CD4-positive, alpha-beta memory T cell (primary cell): ENCODE results near the gene ZNF776. TPM values are rescaled to one million over a fixed set of nuclear protein-coding genes. Genes with fewer than 3 reads are reported as not detected.

Experiments used
- CTCF ChIA-PET: fragments of 350-600 bp; sonication (Branson Sonifier 250); formaldehyde crosslinking; loops from one replicate; lab custom pipeline; 2021; ENCODE audit warnings: inconsistent platforms; ENCODE audit not compliant: partially characterized antibody; lab: Charles Lee
- POLR2A ChIA-PET: fragments of 350-600 bp; sonication (Branson Sonifier 250); formaldehyde crosslinking; loops from one replicate; lab custom pipeline; 2021; ENCODE audit not compliant: partially characterized antibody; lab: Charles Lee
- DNase-seq, 5 donors: peaks; one replicate each; pipeline versions ENCODE4 v3.0.0 to v3.0.0-alpha.2; 2020 to 2022; ENCODE audit warnings: mixed read lengths in 1 of 5
- H3K27ac ChIP-seq: one replicate; pipeline ENCODE4 v1.7.0; 2013; ENCODE audit warnings: low read depth, low read length
- H3K27me3 ChIP-seq: 2 replicates; pipeline ENCODE4 v1.7.0; 2013; ENCODE audit warnings: mild to moderate bottlenecking, low read length, moderate library complexity; ENCODE audit not compliant: insufficient read depth
- H3K36me3 ChIP-seq: 2 replicates; pipeline ENCODE4 v1.7.0; 2013; ENCODE audit warnings: mild to moderate bottlenecking, low read length, moderate library complexity; ENCODE audit not compliant: insufficient read depth
- H3K4me1 ChIP-seq: 2 replicates; pipeline ENCODE4 v1.7.0; 2013; ENCODE audit warnings: mild to moderate bottlenecking, low read length, moderate library complexity; ENCODE audit not compliant: insufficient read depth
- H3K4me3 ChIP-seq, 2 donors: one replicate each; pipeline ENCODE4 v1.7.0; 2013; ENCODE audit warnings: low read length in 2 of 2, mild to moderate bottlenecking in 1 of 2
- H3K9me3 ChIP-seq, 2 donors: one replicate each; pipeline ENCODE4 v1.7.0; 2013; ENCODE audit warnings: low read length in 2 of 2, control low read depth in 1 of 2; ENCODE audit not compliant: control insufficient read depth in 1 of 2
- H3K27ac Mint-ChIP-seq, 7 donors: one replicate each; pipeline ENCODE4 v1.8.0; 2020 to 2021; ENCODE audit warnings: mixed read lengths in 7 of 7, mild to moderate bottlenecking in 6 of 7, inconsistent platforms in 3 of 7, moderate library complexity in 3 of 7
- H3K27me3 Mint-ChIP-seq, 2 donors: one replicate each; pipeline ENCODE4 v1.8.0; 2020 to 2021; ENCODE audit warnings: mixed read lengths in 2 of 2
- H3K36me3 Mint-ChIP-seq, 2 donors: one replicate each; pipeline ENCODE4 v1.8.0; 2020 to 2021; ENCODE audit warnings: mixed read lengths in 2 of 2, inconsistent platforms in 1 of 2, mild to moderate bottlenecking in 1 of 2
- H3K4me1 Mint-ChIP-seq, 4 donors: one replicate each; pipeline ENCODE4 v1.8.0; 2020 to 2021; ENCODE audit warnings: mixed read lengths in 4 of 4, mild to moderate bottlenecking in 1 of 4
- H3K4me3 Mint-ChIP-seq, 8 donors: one replicate each; pipeline ENCODE4 v1.8.0; 2020 to 2021; ENCODE audit warnings: mixed read lengths in 8 of 8, mild to moderate bottlenecking in 7 of 8, moderate library complexity in 6 of 8, inconsistent platforms in 3 of 8
- H3K9me3 Mint-ChIP-seq, 8 donors: one replicate each; pipeline ENCODE4 v1.8.0; 2020 to 2021; ENCODE audit warnings: mixed read lengths in 8 of 8, mild to moderate bottlenecking in 5 of 8, inconsistent platforms in 3 of 8, moderate library complexity in 1 of 8
- intact Hi-C: fragments of 100-400 bp; cut with micrococcal nuclease; formaldehyde crosslinking; loops from one replicate; pipeline ENCODE4 v1.15.1; 2023
- polyA plus RNA-seq, 2 donors: library from polyadenylated mRNA; unstranded; fragments of 300-500 nt; fragmentation: Illumina TruSeq; gene quantifications; one replicate each; pipeline ENCODE4 v1.2.3, GENCODE V29; 2021
- total RNA-seq, 2 experiments: library from RNA; stranded (reverse); gene quantifications; one replicate each; pipeline ENCODE4 v1.2.3, GENCODE V29; 2021

ZNF776 gene
- total and polyA plus RNA-seq, 4 experiments from 2014 or later = 3.3 to 40.9 (median 22.3) TPM

DNA sequence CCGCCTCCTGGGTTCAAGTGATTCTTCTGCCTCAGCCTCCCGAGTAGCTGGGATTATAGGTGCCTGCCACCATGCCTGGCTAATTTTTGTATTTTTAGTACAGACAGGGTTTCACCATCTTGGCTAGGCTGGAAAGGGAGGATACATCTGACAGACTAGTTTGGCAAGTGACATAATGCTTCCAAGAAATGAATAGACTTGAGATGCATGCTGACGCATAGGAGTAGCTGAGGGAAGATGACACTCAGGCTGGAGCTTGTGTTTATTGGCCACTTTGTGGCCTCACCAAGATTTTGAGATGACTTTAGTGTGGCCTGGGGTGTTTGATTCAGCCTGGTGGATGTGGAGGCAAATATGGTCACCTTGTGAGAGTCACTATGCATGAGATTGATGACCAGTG lies 26.9 kb downstream of the ZNF776 start:
- peaks cover 6 to 79% (median 67%) of the 10 kb centered on the region in 8 donors for H3K9me3 Mint-ChIP-seq
- H3K27ac ChIP-seq = no peak overlapping the region
- H3K9me3 ChIP-seq = peaks cover 0 to 28% of the 10 kb centered on the region in 2 donors
- H3K4me1 Mint-ChIP-seq = peaks cover 23 to 49% (median 40%) of the 10 kb centered on the region in 4 donors
- peak overlapping the region in 4 of 8 donors; percentile 17 to 66 (median 50) for H3K4me3 Mint-ChIP-seq
- H3K36me3 Mint-ChIP-seq = peaks cover 73 to 79% of the 10 kb centered on the region in 2 donors
- H3K27me3 ChIP-seq = no peaks in the 10 kb centered on the region
- H3K4me3 ChIP-seq = no peak overlapping the region
- ChIA-PET POLR2A (no interaction called here), CTCF (no interaction called here)
- intact Hi-C loops = no loop called here
- peaks cover 20% of the 10 kb centered on the region for H3K4me1 ChIP-seq
- H3K27ac Mint-ChIP-seq = peak overlapping the region in 4 of 7 donors; percentile 13 to 71 (median 66)
- H3K27me3 Mint-ChIP-seq = no peaks in the 10 kb centered on the region
- DNase-seq = no peak
- H3K36me3 ChIP-seq = peaks cover 40% of the 10 kb centered on the region

DNA sequence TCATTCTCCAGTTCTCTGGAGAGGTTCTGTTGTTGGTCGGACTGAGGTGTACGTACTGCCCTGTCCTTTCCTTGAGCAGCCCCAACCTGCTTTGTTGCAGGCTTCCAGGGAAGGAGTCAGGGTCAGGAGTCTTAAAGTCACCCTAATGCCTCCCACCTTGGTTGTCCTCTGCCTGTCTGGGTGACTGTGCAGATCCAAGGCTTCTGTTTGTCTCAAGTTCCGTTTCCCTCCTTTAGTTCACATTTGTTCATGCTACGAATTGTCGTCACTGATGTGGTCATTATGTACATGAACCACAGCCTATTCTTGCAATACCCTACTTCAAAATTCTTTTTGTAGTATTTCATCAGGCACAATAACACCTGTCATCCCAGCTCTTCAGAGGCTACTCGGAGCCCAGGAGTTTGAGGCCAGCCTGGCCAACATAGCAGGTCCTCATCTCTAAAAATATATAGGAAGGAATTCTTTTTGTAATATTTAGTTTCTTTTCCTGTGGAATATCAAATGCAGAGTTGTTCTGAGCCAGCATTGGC lies 30.2 kb downstream of the ZNF776 start:
- H3K9me3 Mint-ChIP-seq = peaks cover 5 to 96% (median 82%) of the 10 kb centered on the region in 8 donors

DNA sequence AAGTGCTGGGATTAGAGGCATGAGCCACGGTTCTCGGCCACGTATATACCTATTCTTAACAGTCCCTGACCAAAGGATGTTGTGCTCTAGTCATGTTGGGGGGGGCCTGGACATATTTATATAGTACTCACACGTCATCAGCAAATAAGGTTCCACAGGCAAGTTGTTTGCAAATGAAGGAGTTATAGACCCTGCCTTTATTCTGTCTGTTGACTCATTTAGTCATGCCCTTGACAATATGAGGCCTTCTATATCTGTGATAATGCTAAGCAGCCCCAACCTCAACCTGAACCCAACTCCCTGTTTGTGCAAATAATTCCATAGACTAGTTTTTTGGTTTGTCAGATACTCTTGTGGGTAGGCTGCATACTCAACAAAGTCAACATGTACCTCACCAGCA lies 31.7 kb downstream of the ZNF776 start:
- Mint-ChIP-seq H3K27me3 (no peaks in the 10 kb centered on the region), H3K4me1 (peaks cover 4 to 13% (median 9%) of the 10 kb centered on the region in 4 donors), H3K4me3 (no peak overlapping the region), H3K9me3 (peaks cover 2 to 93% (median 77%) of the 10 kb centered on the region in 8 donors), H3K36me3 (peaks cover 79 to 81% of the 10 kb centered on the region in 2 donors), H3K27ac (no peak overlapping the region)
- Histone ChIP-seq H3K4me3 (no peak overlapping the region), H3K27ac (no peak overlapping the region), H3K4me1 (no peaks in the 10 kb centered on the region), H3K9me3 (peaks cover 13 to 58% of the 10 kb centered on the region in 2 donors), H3K27me3 (no peaks in the 10 kb centered on the region), H3K36me3 (peaks cover 44% of the 10 kb centered on the region)
- intact Hi-C loops = no loop called here
- ChIA-PET POLR2A (no interaction called here), CTCF (no interaction called here)
- DNase-seq = no peak

More for the DNA sequence above, 30.2 kb downstream of the ZNF776 start:
- H3K27me3 ChIP-seq = no peaks in the 10 kb centered on the region
- peaks cover 13 to 58% of the 10 kb centered on the region in 2 donors for H3K9me3 ChIP-seq
- no peak overlapping the region for H3K27ac ChIP-seq
- peak overlapping the region in 1 of 7 donors; percentile 14 for H3K27ac Mint-ChIP-seq
- H3K36me3 Mint-ChIP-seq = peaks cover 87 to 90% of the 10 kb centered on the region in 2 donors
- H3K4me1 ChIP-seq = no peaks in the 10 kb centered on the region
- H3K4me1 Mint-ChIP-seq = peaks cover 9 to 26% (median 19%) of the 10 kb centered on the region in 4 donors
- peak overlapping the region in 3 of 8 donors; percentile 20 to 44 (median 34) for H3K4me3 Mint-ChIP-seq
- CTCF ChIA-PET = no interaction called here
- no peaks in the 10 kb centered on the region for H3K27me3 Mint-ChIP-seq
- H3K36me3 ChIP-seq = peaks cover 58% of the 10 kb centered on the region
- no peak for DNase-seq
- H3K4me3 ChIP-seq = no peak overlapping the region
- POLR2A ChIA-PET = no interaction called here
- intact Hi-C loops = no loop called here

DNA sequence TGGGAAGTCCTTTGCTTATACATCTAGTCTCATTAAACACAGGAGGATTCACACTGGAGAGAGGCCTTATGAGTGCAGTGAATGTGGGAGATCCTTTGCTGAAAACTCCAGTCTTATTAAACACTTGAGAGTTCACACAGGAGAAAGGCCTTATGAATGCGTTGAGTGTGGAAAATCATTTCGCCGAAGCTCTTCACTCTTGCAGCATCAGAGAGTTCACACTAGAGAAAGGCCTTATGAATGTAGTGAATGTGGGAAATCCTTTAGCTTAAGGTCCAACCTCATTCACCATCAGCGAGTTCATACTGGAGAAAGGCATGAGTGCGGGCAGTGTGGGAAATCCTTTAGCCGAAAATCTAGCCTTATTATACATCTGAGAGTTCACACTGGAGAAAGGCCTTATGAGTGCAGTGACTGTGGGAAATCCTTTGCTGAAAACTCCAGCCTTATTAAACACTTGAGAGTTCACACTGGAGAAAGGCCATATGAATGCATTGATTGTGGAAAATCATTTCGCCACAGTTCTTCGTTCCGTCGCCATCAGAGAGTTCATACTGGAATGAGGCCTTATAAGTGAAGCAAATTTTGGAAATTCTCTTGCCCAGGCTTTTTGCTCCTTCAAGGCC lies 32.7 kb downstream of the ZNF776 start:
- H3K4me1 Mint-ChIP-seq = peaks cover 0 to 9% (median 4%) of the 10 kb centered on the region in 4 donors
- Histone ChIP-seq H3K4me1 (no peaks in the 10 kb centered on the region), H3K4me3 (no peak overlapping the region), H3K36me3 (peaks cover 43% of the 10 kb centered on the region), H3K27me3 (no peaks in the 10 kb centered on the region), H3K27ac (no peak overlapping the region), H3K9me3 (peaks cover 13 to 55% of the 10 kb centered on the region in 2 donors)
- peaks cover 2 to 90% (median 70%) of the 10 kb centered on the region in 8 donors for H3K9me3 Mint-ChIP-seq
- CTCF ChIA-PET = no interaction called here
- intact Hi-C loops = loop anchor here (1.0 kb wide), 1 partner anchor 33 kb away; the partner anchor contains the start of gene ZNF776
- POLR2A ChIA-PET = no interaction called here
- peaks cover 75 to 76% of the 10 kb centered on the region in 2 donors for H3K36me3 Mint-ChIP-seq
- H3K4me3 Mint-ChIP-seq = peak overlapping the region in 1 of 8 donors; percentile 7
- no peaks in the 10 kb centered on the region for H3K27me3 Mint-ChIP-seq
- H3K27ac Mint-ChIP-seq = no peak overlapping the region
- no peak for DNase-seq

DNA sequence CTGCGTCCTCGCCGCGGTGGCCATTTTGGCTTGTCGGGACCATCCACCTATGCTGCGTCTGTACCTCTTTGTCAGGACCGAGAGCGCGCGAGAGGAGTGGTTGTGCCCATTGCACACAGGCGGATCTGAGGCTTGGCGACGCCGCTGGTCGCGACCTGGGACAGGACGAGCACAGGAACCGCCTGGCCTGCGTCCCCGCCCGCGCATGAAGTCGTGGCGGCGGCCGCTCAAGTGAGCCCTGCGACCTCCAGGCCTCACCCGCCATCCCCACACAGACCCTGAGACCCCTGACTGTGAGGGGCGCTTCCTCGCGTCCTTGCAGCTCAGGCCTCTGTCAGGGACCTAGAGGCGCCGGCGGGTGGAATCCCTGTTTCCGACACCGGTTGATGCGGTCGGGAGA lies 39.7 kb downstream of the ZNF776 start:
- Mint-ChIP-seq H3K4me3 (no peak overlapping the region), H3K9me3 (peaks cover 9 to 80% (median 63%) of the 10 kb centered on the region in 8 donors), H3K4me1 (peaks cover 0 to 15% (median 7%) of the 10 kb centered on the region in 4 donors), H3K27me3 (no peaks in the 10 kb centered on the region), H3K36me3 (peaks cover 49 to 54% of the 10 kb centered on the region in 2 donors), H3K27ac (no peak overlapping the region)
- Histone ChIP-seq H3K9me3 (peaks cover 2 to 30% of the 10 kb centered on the region in 2 donors), H3K4me1 (no peaks in the 10 kb centered on the region), H3K27ac (no peak overlapping the region), H3K4me3 (no peak overlapping the region), H3K36me3 (peaks cover 3% of the 10 kb centered on the region), H3K27me3 (no peaks in the 10 kb centered on the region)
- POLR2A ChIA-PET = no interaction called here
- DNase-seq = no peak
- CTCF ChIA-PET = no interaction called here
- intact Hi-C loops = no loop called here

DNA sequence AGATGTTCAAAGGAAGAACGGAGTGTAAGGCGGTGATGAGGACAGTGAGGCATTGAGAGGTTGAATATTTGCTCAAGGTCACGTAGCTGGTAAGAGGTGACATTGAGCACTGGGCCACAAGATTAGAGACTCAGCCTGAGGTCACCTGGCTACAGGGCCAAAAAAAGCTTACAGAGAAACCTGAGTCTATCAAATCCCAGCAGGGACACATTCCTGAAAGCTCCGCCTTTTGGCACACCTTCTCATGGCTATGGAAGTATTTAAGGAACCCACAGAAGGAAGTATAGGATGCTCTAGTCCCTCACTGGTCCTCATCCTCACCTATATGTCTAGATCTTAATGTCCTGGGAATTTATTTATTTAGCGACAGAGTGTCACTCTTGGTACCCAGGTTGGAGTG lies 40.3 kb downstream of the ZNF776 start:
- CTCF ChIA-PET = no interaction called here
- H3K9me3 Mint-ChIP-seq = peaks cover 9 to 79% (median 62%) of the 10 kb centered on the region in 8 donors

DNA sequence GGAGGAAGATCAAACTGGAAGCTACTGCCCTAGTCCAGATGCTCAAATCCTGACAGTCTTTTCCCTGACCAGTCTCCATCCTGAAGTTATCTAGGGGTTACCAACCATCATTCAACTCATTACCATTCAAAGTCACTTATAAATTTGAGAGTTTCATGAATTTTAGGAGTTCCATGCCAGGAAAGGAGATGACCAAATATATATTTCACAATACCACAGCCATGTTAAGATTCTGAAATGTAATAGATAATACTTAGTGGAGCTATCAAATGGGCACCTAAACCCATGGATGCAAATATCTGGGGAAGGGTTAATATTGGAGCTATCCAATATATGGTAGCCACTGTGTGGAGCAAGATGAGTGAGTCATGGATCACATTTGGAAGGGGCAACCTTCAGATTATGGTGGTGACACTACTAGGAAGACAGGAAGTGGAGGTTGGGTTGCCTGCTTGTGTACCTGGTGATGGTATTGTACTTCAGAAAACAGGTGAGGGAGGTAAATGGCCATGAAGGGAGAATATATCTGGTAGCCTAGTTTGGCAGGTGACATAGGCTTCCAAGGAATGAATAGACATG lies 41.6 kb downstream of the ZNF776 start:
- intact Hi-C loops = no loop called here
- ChIA-PET POLR2A (no interaction called here), CTCF (no interaction called here)
- Histone ChIP-seq H3K9me3 (peaks cover 0 to 33% of the 10 kb centered on the region in 2 donors), H3K4me1 (no peaks in the 10 kb centered on the region), H3K4me3 (no peak overlapping the region), H3K27ac (no peak overlapping the region), H3K36me3 (peaks cover 3% of the 10 kb centered on the region), H3K27me3 (no peaks in the 10 kb centered on the region)
- Mint-ChIP-seq H3K4me1 (peaks cover 0 to 15% (median 7%) of the 10 kb centered on the region in 4 donors), H3K27me3 (no peaks in the 10 kb centered on the region), H3K9me3 (peaks cover 9 to 69% (median 61%) of the 10 kb centered on the region in 8 donors), H3K27ac (peak overlapping the region in 1 of 7 donors; percentile 61), H3K36me3 (peaks cover 52 to 55% of the 10 kb centered on the region in 2 donors), H3K4me3 (no peak overlapping the region)
- DNase-seq = no peak

More for the DNA sequence above, 40.3 kb downstream of the ZNF776 start:
- Histone ChIP-seq H3K4me3 (no peak overlapping the region), H3K27ac (no peak overlapping the region), H3K36me3 (peaks cover 3% of the 10 kb centered on the region), H3K4me1 (no peaks in the 10 kb centered on the region), H3K27me3 (no peaks in the 10 kb centered on the region), H3K9me3 (peaks cover 0 to 30% of the 10 kb centered on the region in 2 donors)
- Mint-ChIP-seq H3K27me3 (no peaks in the 10 kb centered on the region), H3K27ac (no peak overlapping the region), H3K4me1 (peaks cover 0 to 15% (median 7%) of the 10 kb centered on the region in 4 donors), H3K4me3 (peak overlapping the region in 1 of 8 donors; percentile 52), H3K36me3 (peaks cover 52 to 54% of the 10 kb centered on the region in 2 donors)
- intact Hi-C loops = no loop called here
- no peak for DNase-seq
- POLR2A ChIA-PET = no interaction called here
